Spleen (tissue), 7 donors: Measurements from ENCODE around the gene SLC5A5.

ENCODE experiments used
- POLR2A ChIP-seq, 3 donors: fragments of 450-650 bp; IDR thresholded peaks; one replicate each; pipeline ENCODE4 v1.5.1; 2017; ENCODE audit warnings: antibody characterized with exemption in 3 of 3, mild to moderate bottlenecking in 1 of 3
- POLR2AphosphoS5 ChIP-seq, 3 donors: sonication (generic); formaldehyde crosslinking; IDR thresholded peaks; one replicate each; pipeline ENCODE4 v1.5.1; 2017; ENCODE audit warnings: antibody characterized with exemption in 3 of 3
- TF ChIP-seq, protein P1 (sequence below), 11 experiments: fragments of 200-600 bp in 7 of 11; fragments of 450-650 bp in 4 of 11; sonication (generic) in 4 of 11; IDR thresholded peaks in 8 of 11; conservative IDR thresholded peaks in 3 of 11; 1 replicate in 7 of 11; 2 replicates in 4 of 11; pipeline versions ENCODE4 v1.4.0 to v1.8.0; 2016 to 2021; ENCODE audit warnings: antibody characterized with exemption in 11 of 11, inconsistent platforms in 4 of 11, mild to moderate bottlenecking in 1 of 11
- donor health status: DM: no; HTN: no; CAD: no; lungs with moderate emphysema.
- donor health status: DM: no; HTN: no; CAD: no.
- donor health status: DM: no; HTN: no; CAD: no.

DNA sequence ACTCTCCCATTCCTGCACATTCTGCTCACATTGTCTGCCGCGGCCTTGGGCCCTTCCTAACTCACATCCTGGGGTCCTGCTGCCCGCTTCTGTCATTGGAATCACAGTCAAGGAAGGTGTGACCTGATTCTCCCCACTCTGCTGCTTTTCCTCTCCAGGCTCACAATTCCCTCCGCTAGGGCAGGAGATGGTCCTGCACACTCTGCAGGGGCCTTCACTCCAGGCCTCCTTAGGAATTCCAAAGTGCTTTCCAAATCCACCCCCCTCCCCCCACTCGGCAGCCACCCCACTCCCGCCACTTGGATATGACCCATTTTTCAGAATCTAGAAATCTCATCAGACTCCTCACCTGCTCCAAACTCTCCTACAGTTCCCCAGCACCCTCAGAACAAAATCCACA, 3.1 kb upstream of the SLC5A5 start:
- TF ChIP-seq, protein P1, sequence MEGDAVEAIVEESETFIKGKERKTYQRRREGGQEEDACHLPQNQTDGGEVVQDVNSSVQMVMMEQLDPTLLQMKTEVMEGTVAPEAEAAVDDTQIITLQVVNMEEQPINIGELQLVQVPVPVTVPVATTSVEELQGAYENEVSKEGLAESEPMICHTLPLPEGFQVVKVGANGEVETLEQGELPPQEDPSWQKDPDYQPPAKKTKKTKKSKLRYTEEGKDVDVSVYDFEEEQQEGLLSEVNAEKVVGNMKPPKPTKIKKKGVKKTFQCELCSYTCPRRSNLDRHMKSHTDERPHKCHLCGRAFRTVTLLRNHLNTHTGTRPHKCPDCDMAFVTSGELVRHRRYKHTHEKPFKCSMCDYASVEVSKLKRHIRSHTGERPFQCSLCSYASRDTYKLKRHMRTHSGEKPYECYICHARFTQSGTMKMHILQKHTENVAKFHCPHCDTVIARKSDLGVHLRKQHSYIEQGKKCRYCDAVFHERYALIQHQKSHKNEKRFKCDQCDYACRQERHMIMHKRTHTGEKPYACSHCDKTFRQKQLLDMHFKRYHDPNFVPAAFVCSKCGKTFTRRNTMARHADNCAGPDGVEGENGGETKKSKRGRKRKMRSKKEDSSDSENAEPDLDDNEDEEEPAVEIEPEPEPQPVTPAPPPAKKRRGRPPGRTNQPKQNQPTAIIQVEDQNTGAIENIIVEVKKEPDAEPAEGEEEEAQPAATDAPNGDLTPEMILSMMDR (IDR thresholded peaks at IDR 0.05 in 8 of 11, conservative IDR thresholded peaks at IDR 0.05 in 3 of 11), result no peak
- no peak for TF ChIP-seq POLR2AphosphoS5 (IDR thresholded peaks at IDR 0.05)
- TF ChIP-seq POLR2A (IDR thresholded peaks at IDR 0.05), result no peak
